ENCODE results near the gene RUNX2. TPM values are rescaled to one million over a fixed set of nuclear protein-coding genes. Genes with fewer than 3 reads are reported as not detected.

Gene RUNX2
- total and polyA plus RNA-seq, 2 experiments from 2014 or later = 4.4 to 5.2 TPM

GRCh38 chr6:45420083-45420908 is 92.2 kb downstream of the RUNX2 start:
- Histone ChIP-seq H3K79me2 (ENCODE audit: insufficient read depth) (peaks cover 66% of the 10 kb centered on the region), H3K27ac (peak overlapping the region; percentile 80), H3K36me3 (ENCODE audit: low read depth) (no peaks in the 10 kb centered on the region), H2AFZ (peak overlapping the region; percentile 81), H3K4me3 (peak overlapping the region; percentile 98), H3K4me2 (ENCODE audit: unreplicated experiment) (peak overlapping the region; percentile 95), H3K9ac (peak overlapping the region; percentile 90), H3K9me3 (ENCODE audit: low read depth) (no peaks in the 10 kb centered on the region), H3F3A (ENCODE audit: insufficient read depth) (peaks cover 38% of the 10 kb centered on the region), H3K9me2 (ENCODE audit: insufficient read depth) (no peaks in the 10 kb centered on the region), H4K20me1 (ENCODE audit: insufficient read depth) (no peaks in the 10 kb centered on the region), H3K4me1 (ENCODE audit: insufficient read depth) (peaks cover 34% of the 10 kb centered on the region), H3K27me3 (replicated peaks; ENCODE audit: insufficient read depth) (no peaks in the 10 kb centered on the region)
- in situ Hi-C loops (cut with MboI) = no loop called here
- WGBS, 2 experiments (ENCODE audit: low coverage in 1 of 2, low lambda C conversion rate in 2 of 2, missing lambda C conversion rate in 2 of 2) = 19 to 21% methylated on average over 33 to 40 of the region's 40 CpGs
- peak; percentile 77 for DNase-seq
- no peak for TF ChIP-seq EZH2phosphoT487 (IDR thresholded peaks at IDR 0.05; ENCODE audit: insufficient read depth, low read depth)
- no peak for TF ChIP-seq EZH2 (IDR thresholded peaks at IDR 0.05; ENCODE audit: insufficient read depth, poor library complexity, severe bottlenecking)

GRCh38 chr6:45420909-45421708 is 93.0 kb downstream of the RUNX2 start:
- Histone ChIP-seq H3K9ac (peak overlapping the region; percentile 90), H3K4me2 (ENCODE audit: unreplicated experiment) (peak overlapping the region; percentile 95), H3K79me2 (ENCODE audit: insufficient read depth) (peaks cover 74% of the 10 kb centered on the region), H3K36me3 (ENCODE audit: low read depth) (no peaks in the 10 kb centered on the region), H3K4me1 (ENCODE audit: insufficient read depth) (peaks cover 27% of the 10 kb centered on the region), H4K20me1 (ENCODE audit: insufficient read depth) (no peaks in the 10 kb centered on the region), H3K9me3 (ENCODE audit: low read depth) (no peaks in the 10 kb centered on the region), H3K4me3 (peak overlapping the region; percentile 98), H2AFZ (peak overlapping the region; percentile 81), H3K27ac (peak overlapping the region; percentile 80), H3K27me3 (replicated peaks; ENCODE audit: insufficient read depth) (no peaks in the 10 kb centered on the region), H3K9me2 (ENCODE audit: insufficient read depth) (no peaks in the 10 kb centered on the region), H3F3A (ENCODE audit: insufficient read depth) (peaks cover 30% of the 10 kb centered on the region)
- in situ Hi-C loops (cut with MboI) = no loop called here
- TF ChIP-seq EZH2 (IDR thresholded peaks at IDR 0.05; ENCODE audit: insufficient read depth, poor library complexity, severe bottlenecking) = no peak
- TF ChIP-seq EZH2phosphoT487 (IDR thresholded peaks at IDR 0.05; ENCODE audit: insufficient read depth, low read depth) = no peak
- 14 to 17% methylated on average over 19 of the region's 19 CpGs for WGBS, 2 experiments (ENCODE audit: low coverage in 1 of 2, low lambda C conversion rate in 2 of 2, missing lambda C conversion rate in 2 of 2)
- peak; percentile 64 for DNase-seq

GRCh38 chr6:45421709-45422502 is 93.8 kb downstream of the RUNX2 start:
- Histone ChIP-seq H3K9me3 (ENCODE audit: low read depth) (no peaks in the 10 kb centered on the region), H3K79me2 (ENCODE audit: insufficient read depth) (peaks cover 82% of the 10 kb centered on the region), H3K4me1 (ENCODE audit: insufficient read depth) (peaks cover 23% of the 10 kb centered on the region), H3K36me3 (ENCODE audit: low read depth) (no peaks in the 10 kb centered on the region), H2AFZ (peak overlapping the region; percentile 81), H3K4me3 (peak overlapping the region; percentile 98), H3K27me3 (replicated peaks; ENCODE audit: insufficient read depth) (no peaks in the 10 kb centered on the region), H3K9me2 (ENCODE audit: insufficient read depth) (no peaks in the 10 kb centered on the region), H3K9ac (peak overlapping the region; percentile 90), H4K20me1 (ENCODE audit: insufficient read depth) (no peaks in the 10 kb centered on the region), H3F3A (ENCODE audit: insufficient read depth) (peaks cover 22% of the 10 kb centered on the region; the same call in 1 of the 2 replicates), H3K27ac (peak overlapping the region; percentile 80), H3K4me2 (ENCODE audit: unreplicated experiment) (peak overlapping the region; percentile 95)
- DNase-seq = peak; percentile 82
- 1 to 3% methylated on average over 35 to 65 of the region's 83 CpGs for WGBS, 2 experiments (ENCODE audit: low coverage in 1 of 2, low lambda C conversion rate in 2 of 2, missing lambda C conversion rate in 2 of 2)
- no peak for TF ChIP-seq EZH2phosphoT487 (IDR thresholded peaks at IDR 0.05; ENCODE audit: insufficient read depth, low read depth)
- no peak for TF ChIP-seq EZH2 (IDR thresholded peaks at IDR 0.05; ENCODE audit: insufficient read depth, poor library complexity, severe bottlenecking)
- in situ Hi-C loops (cut with MboI) = no loop called here
